Uterus (tissue), 4 donors: ENCODE data around the gene GABRG3. TPM values are rescaled to one million over a fixed set of nuclear protein-coding genes. Genes with fewer than 3 reads are reported as not detected.

ENCODE experiments used
- DNase-seq, 2 donors: peaks; one replicate each; pipeline ENCODE4 v3.0.0-alpha.2; 2019 to 2020
- H3K27ac ChIP-seq, 2 donors: fragments of 200-600 bp; sonication (generic); 1 replicate in 1 of 2; 2 replicates in 1 of 2; pipeline ENCODE4 v1.5.1; 2016 to 2018
- H3K27me3 ChIP-seq, 2 donors: fragments of 200-600 bp; sonication (generic); one replicate each; pipeline ENCODE4 v1.5.1; 2018 to 2019; ENCODE audit warnings: control low read depth in 1 of 2
- H3K36me3 ChIP-seq, 2 donors: fragments of 200-600 bp; sonication (generic); one replicate each; pipeline ENCODE4 v1.5.1; 2019; ENCODE audit warnings: control low read depth in 1 of 2
- H3K4me1 ChIP-seq, 2 donors: fragments of 200-600 bp; sonication (generic); one replicate each; pipeline ENCODE4 v1.5.1; 2018 to 2019; ENCODE audit warnings: control low read depth in 1 of 2
- H3K4me3 ChIP-seq, 2 donors: fragments of 200-600 bp; sonication (generic); 1 replicate in 1 of 2; 2 replicates in 1 of 2; pipeline ENCODE4 v1.5.1; 2018 to 2019; ENCODE audit warnings: mild to moderate bottlenecking in 1 of 2
- H3K9me3 ChIP-seq, 2 donors: fragments of 200-600 bp; sonication (generic); one replicate each; pipeline ENCODE4 v1.5.1; 2019; ENCODE audit warnings: control low read depth in 1 of 2
- CTCF ChIP-seq, 4 experiments: fragments of 200-600 bp in 2 of 4; fragments of 450-650 bp in 2 of 4; sonication (generic) in 2 of 4; IDR thresholded peaks; one replicate each; pipeline ENCODE4 v1.5.1; 2016 to 2019; ENCODE audit warnings: antibody characterized with exemption in 4 of 4, mild to moderate bottlenecking in 2 of 4, moderate library complexity in 1 of 4
- POLR2A ChIP-seq, 2 donors: fragments of 450-650 bp; IDR thresholded peaks; one replicate each; pipeline ENCODE4 v1.6.1; 2016; ENCODE audit warnings: antibody characterized with exemption in 2 of 2, mild to moderate bottlenecking in 1 of 2, moderate library complexity in 1 of 2
- intact Hi-C: fragments of 100-400 bp; cut with DNase I; formaldehyde crosslinking; loops from one replicate; pipeline ENCODE4 v1.15.1; 2023; ENCODE audit warnings: low total_unique reads
- total RNA-seq, 4 donors: library from RNA; depleted of rRNA in 3 of 4; stranded (reverse); fragments of >200 nt in 3 of 4; gene quantifications; one replicate each; pipeline versions ENCODE4 v1.1.0 to v1.2.4, GENCODE V29; 2014 to 2023
- donor health status: DM: yes; HTN: yes; CAD: no.

GABRG3 gene
- total RNA-seq, 4 donors from 2014 or later: 3.0 TPM; not detected in 3

- Histone ChIP-seq H3K36me3 (no peaks in the 10 kb centered on the region), H3K27ac (no peak overlapping the region), H3K4me3 (no peak overlapping the region), H3K27me3 (no peaks in the 10 kb centered on the region), H3K9me3 (no peaks in the 10 kb centered on the region), H3K4me1 (no peaks in the 10 kb centered on the region)
- intact Hi-C loops: loop anchor here (5.0 kb wide), 1 partner anchor 35 kb away; no protein-coding TSS in a partner anchor
- TF ChIP-seq POLR2A (IDR thresholded peaks at IDR 0.05) (no peak), CTCF (IDR thresholded peaks at IDR 0.05) (no peak)
- DNase-seq: no peak
Measured at GRCh38 chr15:27137127-27137526, 166.1 kb downstream of the GABRG3 start.

DNA sequence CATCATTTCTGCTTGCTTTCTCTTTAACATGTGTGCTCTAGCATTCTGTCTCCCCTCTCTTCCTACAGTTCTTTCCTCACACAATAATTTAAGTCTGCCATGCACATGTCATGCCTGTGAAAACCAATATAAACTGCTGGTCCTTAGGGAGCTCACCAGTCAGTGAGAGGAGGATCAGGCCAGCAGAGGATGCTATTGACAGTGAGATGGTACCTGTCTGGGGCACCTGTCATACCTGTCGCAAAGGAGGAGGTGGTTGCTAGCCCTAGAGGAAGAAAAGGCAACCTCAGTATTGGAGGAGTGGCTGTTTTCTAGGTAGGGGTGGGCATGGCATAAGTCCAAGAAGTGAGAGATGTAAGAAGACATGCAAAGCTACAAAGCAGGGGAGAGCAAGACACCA lies 194.6 kb downstream of the GABRG3 start:
- DNase-seq: no peak
- no peak for TF ChIP-seq CTCF (IDR thresholded peaks at IDR 0.05)
- TF ChIP-seq POLR2A (IDR thresholded peaks at IDR 0.05): no peak
- no peaks in the 10 kb centered on the region for H3K4me1 ChIP-seq
- no peaks in the 10 kb centered on the region for H3K27me3 ChIP-seq
- no peak overlapping the region for H3K27ac ChIP-seq
- intact Hi-C loops: no loop called here
- no peaks in the 10 kb centered on the region for H3K9me3 ChIP-seq
- no peak overlapping the region for H3K4me3 ChIP-seq
- H3K36me3 ChIP-seq: no peaks in the 10 kb centered on the region

GRCh38 chr15:27166917-27167316 lies 195.9 kb downstream of the GABRG3 start:
- H3K27ac ChIP-seq: no peak overlapping the region
- TF ChIP-seq POLR2A (IDR thresholded peaks at IDR 0.05): no peak
- TF ChIP-seq CTCF (IDR thresholded peaks at IDR 0.05): no peak
- no peaks in the 10 kb centered on the region for H3K27me3 ChIP-seq
- no peaks in the 10 kb centered on the region for H3K36me3 ChIP-seq
- no peaks in the 10 kb centered on the region for H3K9me3 ChIP-seq
- no peak for DNase-seq
- intact Hi-C loops: no loop called here
- no peaks in the 10 kb centered on the region for H3K4me1 ChIP-seq
- H3K4me3 ChIP-seq: no peak overlapping the region

DNA sequence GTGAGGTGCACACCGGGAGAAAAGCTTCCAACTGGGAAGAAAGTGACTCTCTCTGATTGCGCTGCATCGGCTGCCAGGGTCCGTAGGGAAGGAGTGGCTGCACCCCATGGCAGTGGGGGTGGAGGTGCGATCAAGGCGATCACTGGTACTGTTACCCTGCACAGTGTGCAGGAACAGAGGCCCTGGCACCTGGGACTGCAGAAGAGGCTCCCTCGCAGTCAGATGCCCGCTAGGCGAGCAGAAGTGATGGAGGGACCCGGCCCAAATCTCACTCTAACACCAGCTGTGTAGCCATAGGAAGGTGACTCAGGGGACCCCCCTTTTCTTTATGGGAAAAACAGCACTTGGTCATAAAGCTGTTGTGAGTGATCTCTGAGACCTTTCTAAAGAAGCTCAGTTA lies 196.8 kb downstream of the GABRG3 start:
- Histone ChIP-seq H3K9me3 (no peaks in the 10 kb centered on the region), H3K27me3 (no peaks in the 10 kb centered on the region), H3K27ac (no peak overlapping the region), H3K4me3 (no peak overlapping the region), H3K4me1 (no peaks in the 10 kb centered on the region), H3K36me3 (no peaks in the 10 kb centered on the region)
- no peak for DNase-seq
- intact Hi-C loops: no loop called here
- TF ChIP-seq CTCF (IDR thresholded peaks at IDR 0.05): no peak
- TF ChIP-seq POLR2A (IDR thresholded peaks at IDR 0.05): no peak

- no peak overlapping the region for H3K4me3 ChIP-seq
- TF ChIP-seq CTCF (IDR thresholded peaks at IDR 0.05) (no peak), POLR2A (IDR thresholded peaks at IDR 0.05) (no peak)
- intact Hi-C loops: no loop called here
- no peaks in the 10 kb centered on the region for H3K9me3 ChIP-seq
- H3K27me3 ChIP-seq: no peaks in the 10 kb centered on the region
- no peaks in the 10 kb centered on the region for H3K4me1 ChIP-seq
- no peak overlapping the region for H3K27ac ChIP-seq
- H3K36me3 ChIP-seq: no peaks in the 10 kb centered on the region
- no peak for DNase-seq
Measured at GRCh38 chr15:27170851-27171250, 199.9 kb downstream of the GABRG3 start.
